ENCODE results near the gene NAALADL1.
"Not testable (repeated sequence)": the region's sequence is repeated elsewhere in the genome, so short reads cannot be mapped to it uniquely, and the experiment has no call there.

NAALADL1 gene

GRCh38 chr11:65013888-65014725, 44.2 kb downstream of the NAALADL1 start, which contains the start of gene ARL2:
Gene ARL2, plus strand, starts transcription at chr11:65014160. Its CDS starts 48 bp downstream, at chr11:65014208.
- peak; percentile 74 to 78 for DNase-seq (ENCODE audit: low read depth in 2 of 2)

GRCh38 chr11:65013130-65013887, 45.0 kb downstream of the NAALADL1 start:
- peak; percentile 81 to 84 for DNase-seq (ENCODE audit: low read depth in 2 of 2)

GRCh38 chr11:65008873-65009272, 49.5 kb downstream of the NAALADL1 start:
- DNase-seq (ENCODE audit: low read depth in 2 of 2) = no peak

GRCh38 chr11:65008016-65008415, 50.3 kb downstream of the NAALADL1 start:
- no peak for DNase-seq (ENCODE audit: low read depth in 2 of 2)

GRCh38 chr11:65003968-65004367, 54.4 kb downstream of the NAALADL1 start:
- DNase-seq (ENCODE audit: low read depth in 2 of 2) = not testable (repeated sequence)

- no peak for DNase-seq (ENCODE audit: low read depth in 2 of 2)
These were observed 55.1 kb downstream of the NAALADL1 start for GRCh38 chr11:65003282-65003681.

GRCh38 chr11:65002706-65003105, 55.6 kb downstream of the NAALADL1 start:
- no peak for DNase-seq (ENCODE audit: low read depth in 2 of 2)

GRCh38 chr11:64999478-64999877, 58.9 kb downstream of the NAALADL1 start:
- DNase-seq (ENCODE audit: low read depth in 2 of 2) = no peak

GRCh38 chr11:64998690-64999431, 59.5 kb downstream of the NAALADL1 start:
- DNase-seq (ENCODE audit: low read depth in 2 of 2) = no peak

GRCh38 chr11:64998141-64998540, 60.2 kb downstream of the NAALADL1 start:
- no peak for DNase-seq (ENCODE audit: low read depth in 2 of 2)

GRCh38 chr11:64996710-64997380, 61.5 kb downstream of the NAALADL1 start, which contains the start of gene BATF2:
Gene BATF2, minus strand, starts transcription at chr11:64996971. Its CDS starts 57 bp downstream, at chr11:64996914.
- DNase-seq (ENCODE audit: low read depth in 2 of 2) = no peak

GRCh38 chr11:64996327-64996709, 62.0 kb downstream of the NAALADL1 start:
- DNase-seq (ENCODE audit: low read depth in 2 of 2) = no peak

All from activated CD8-positive, alpha-beta memory T cell treated with anti-CD3 and anti-CD28 coated beads for 4 hours (primary cell).